SK-N-SH treated with all-trans-retinoic acid at 6 μM for 48 hours (cell line): ENCODE results near the gene KIRREL3.

Experiments used
- ATAC-seq: fragments of 200-7000 bp; cut with Tn5 transposase; 3 replicates; pipeline ENCODE4 v1.9.1; 2020; ENCODE audit warnings: mild to moderate bottlenecking, moderate library complexity
- ARNTL ChIP-seq: fragments of 450-650 bp; formaldehyde crosslinking; IDR thresholded peaks from 2 replicates; pipeline ENCODE4 v1.5.0; 2020; ENCODE audit warnings: low read depth, mild to moderate bottlenecking, moderate library complexity, borderline replicate concordance
- CREB5 ChIP-seq: fragments of 250-450 bp; sonication (Bioruptor Pico); IDR thresholded peaks from 2 replicates; pipeline ENCODE4 v1.5.1; 2020; ENCODE audit warnings: low read depth, mild to moderate bottlenecking, moderate library complexity
- CSDC2 ChIP-seq: fragments of 250-450 bp; sonication (Bioruptor Pico); IDR thresholded peaks from 2 replicates; pipeline ENCODE4 v1.5.0; 2020; ENCODE audit warnings: mild to moderate bottlenecking, moderate library complexity
- CSRNP3 ChIP-seq: fragments of 250-450 bp; sonication (Bioruptor Pico); IDR thresholded peaks from 2 replicates; pipeline ENCODE4 v1.5.1; 2021; ENCODE audit warnings: mild to moderate bottlenecking, moderate library complexity
- ESRRG ChIP-seq: fragments of 250-450 bp; sonication (Bioruptor Pico); IDR thresholded peaks from 2 replicates; pipeline ENCODE4 v1.6.1; 2021; ENCODE audit warnings: mild to moderate bottlenecking
- ISL1 ChIP-seq: fragments of 250-450 bp; sonication (Bioruptor Pico); IDR thresholded peaks from 2 replicates; pipeline ENCODE4 v2.1.2; 2022; ENCODE audit warnings: mild to moderate bottlenecking, moderate library complexity
- PATZ1 ChIP-seq: fragments of 250-450 bp; sonication (Bioruptor Pico); IDR thresholded peaks from 2 replicates; pipeline ENCODE4 v1.8.0; 2020; ENCODE audit warnings: mild to moderate bottlenecking, moderate library complexity, borderline replicate concordance
- PPARA ChIP-seq: fragments of 250-450 bp; sonication (Bioruptor Pico); IDR thresholded peaks from 2 replicates; pipeline ENCODE4 v1.5.0; 2020; ENCODE audit warnings: mild to moderate bottlenecking, borderline replicate concordance
- RARB ChIP-seq: fragments of 250-450 bp; sonication (Bioruptor Pico); IDR thresholded peaks from 2 replicates; pipeline ENCODE4 v1.8.0; 2021; ENCODE audit warnings: mild to moderate bottlenecking, moderate library complexity
- TOX ChIP-seq: fragments of 250-450 bp; sonication (Bioruptor Pico); IDR thresholded peaks from 2 replicates; pipeline ENCODE4 v1.8.0; 2021; ENCODE audit warnings: mild to moderate bottlenecking, moderate library complexity, borderline replicate concordance
- TSHZ2 ChIP-seq: fragments of 250-450 bp; sonication (Bioruptor Pico); IDR thresholded peaks from 2 replicates; pipeline ENCODE4 v1.5.0; 2020; ENCODE audit warnings: mild to moderate bottlenecking, moderate library complexity
- ZC3H10 ChIP-seq: fragments of 250-450 bp; sonication (Bioruptor Pico); IDR thresholded peaks from 2 replicates; pipeline ENCODE4 v1.5.1; 2021; ENCODE audit warnings: mild to moderate bottlenecking, moderate library complexity
- ZFP3 ChIP-seq: fragments of 250-450 bp; sonication (Bioruptor Pico); IDR thresholded peaks from 2 replicates; pipeline ENCODE4 v1.5.0; 2020; ENCODE audit warnings: mild to moderate bottlenecking, moderate library complexity
- ZFP30 ChIP-seq: fragments of 450-650 bp; formaldehyde crosslinking; IDR thresholded peaks from 2 replicates; pipeline ENCODE4 v1.5.0; 2022; ENCODE audit warnings: mild to moderate bottlenecking, moderate library complexity
- ZNF70 ChIP-seq: fragments of 450-650 bp; formaldehyde crosslinking; IDR thresholded peaks from 2 replicates; pipeline ENCODE4 v1.5.0; 2020; ENCODE audit warnings: mild to moderate bottlenecking, moderate library complexity
- ZNF8 ChIP-seq: fragments of 450-650 bp; formaldehyde crosslinking; IDR thresholded peaks from 2 replicates; pipeline ENCODE4 v1.5.0; 2020; ENCODE audit warnings: mild to moderate bottlenecking, moderate library complexity

KIRREL3 gene

GRCh38 chr11:126476977-126477376 is 523.6 kb downstream of the KIRREL3 start:
- TF ChIP-seq PPARA (no peak), TOX (CRISPR knock-in tag) (no peak), ESRRG (CRISPR knock-in tag) (no peak), ISL1 (CRISPR knock-in tag) (no peak), ZC3H10 (CRISPR knock-in tag) (no peak), ARNTL (CRISPR knock-in tag) (no peak), ZNF70 (CRISPR knock-in tag) (no peak), ZFP30 (no peak), CSDC2 (CRISPR knock-in tag) (no peak), PATZ1 (CRISPR knock-in tag) (no peak), CSRNP3 (CRISPR knock-in tag) (no peak), TSHZ2 (CRISPR knock-in tag) (no peak)
- ATAC-seq: no peak

- TF ChIP-seq CREB5 (CRISPR knock-in tag): no peak
- TF ChIP-seq PPARA: no peak
- TF ChIP-seq CSDC2 (CRISPR knock-in tag): no peak
- no peak for TF ChIP-seq ZFP3 (CRISPR knock-in tag)
- TF ChIP-seq ZNF8: no peak
- no peak for TF ChIP-seq ISL1 (CRISPR knock-in tag)
- TF ChIP-seq RARB (CRISPR knock-in tag): no peak
- TF ChIP-seq TSHZ2 (CRISPR knock-in tag): no peak
- no peak for TF ChIP-seq CSRNP3 (CRISPR knock-in tag)
- no peak for TF ChIP-seq ARNTL (CRISPR knock-in tag)
- no peak for ATAC-seq
These were observed 524.2 kb downstream of the KIRREL3 start for GRCh38 chr11:126476266-126476924.
